Left ventricle myocardium superior (tissue), 1 donor: ENCODE results near the gene SH2D5. TPM values are rescaled to one million over a fixed set of nuclear protein-coding genes. Genes with fewer than 3 reads are reported as not detected.

Experiments
- ATAC-seq: fragments of 200-7000 bp; cut with Tn5 transposase; one replicate; pipeline ENCODE4 v1.9.1; 2020; ENCODE audit warnings: mild to moderate bottlenecking, moderate library complexity
- DNase-seq: peaks from one replicate; pipeline ENCODE4 v3.0.0-alpha.2; 2020
- intact Hi-C: fragments of 100-400 bp; cut with micrococcal nuclease; formaldehyde crosslinking; loops from one replicate; pipeline ENCODE4 v1.11.0; 2022
- long read RNA-seq: library from polyadenylated mRNA; unstranded; transcript quantifications from one replicate; pipeline ENCODE4 v2.0.0, GENCODE V29; 2021
- total RNA-seq: library from RNA; stranded (reverse); fragmentation: NEBNext Ultra II Directional; extraction: Animal tissue kit (Norgen Biotek cat#: 25700); gene quantifications from one replicate; pipeline ENCODE4 v1.2.1, GENCODE V29; 2021
- donor health status: DM: no; HTN: yes; CAD: no; lungs with severe emphysema.

Gene SH2D5
- total RNA-seq = not detected
- long read RNA-seq = 0 reads

DNA sequence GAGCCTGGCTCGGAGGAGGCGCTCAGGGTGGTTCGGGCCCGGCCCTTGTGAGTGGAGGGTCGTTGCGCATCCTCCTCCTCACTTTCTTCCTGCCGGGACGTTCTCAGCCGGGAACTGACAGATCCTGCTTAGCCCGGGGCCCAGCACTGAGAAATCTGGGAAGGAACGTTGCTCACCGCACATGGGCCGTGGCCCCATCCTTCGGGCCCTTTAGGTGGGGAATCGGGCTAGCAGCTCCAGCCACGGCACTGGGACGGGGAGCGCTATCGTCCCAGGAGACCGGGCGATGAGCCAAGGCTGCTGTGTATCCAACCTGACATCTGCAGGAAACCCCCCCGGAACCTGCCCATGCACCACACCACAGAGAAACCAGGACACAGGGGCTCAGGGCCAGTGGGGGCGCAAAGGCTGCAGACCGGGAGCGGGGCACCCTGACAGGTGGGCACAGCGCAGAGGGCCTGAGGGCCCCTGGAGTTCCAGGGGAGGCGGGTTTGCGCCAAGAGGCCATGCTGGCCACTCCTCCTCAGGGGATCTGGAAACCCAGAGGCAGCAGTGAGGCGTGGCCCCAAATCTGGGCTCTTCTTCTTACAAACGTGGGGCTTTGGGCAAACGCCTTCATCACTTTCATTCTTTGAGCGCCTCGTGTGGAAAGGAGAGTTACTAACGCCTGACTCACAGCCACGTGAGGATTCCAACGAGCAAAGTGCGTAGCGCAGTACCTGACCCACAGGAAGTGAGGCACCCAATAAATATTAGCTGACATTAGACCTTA, at the start of gene SH2D5:
Gene SH2D5, minus strand, starts transcription at position 116 of the 772 bp plus-strand sequence. CDS start 4,659 bp downstream, outside the sequence.
- intact Hi-C loops = no loop called here
- peak; percentile 62 for DNase-seq

DNA sequence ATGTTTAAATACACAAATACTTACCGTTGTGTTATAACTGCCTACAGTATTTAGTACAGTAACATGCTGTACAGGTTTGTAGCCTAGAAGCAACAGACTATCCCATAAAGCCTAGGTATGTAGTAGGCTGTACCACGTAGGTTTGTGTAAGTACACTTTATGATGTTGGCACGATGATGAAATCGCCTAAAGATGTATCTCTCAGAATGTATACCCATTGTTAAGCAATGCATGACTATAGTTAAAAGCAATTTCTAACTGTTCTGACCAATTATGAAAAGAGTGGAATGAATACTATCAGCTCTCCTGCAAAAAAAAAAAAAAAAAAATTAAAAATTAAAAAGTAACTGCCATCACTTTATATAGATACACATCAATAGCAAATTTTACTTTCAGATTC, 43.2 kb upstream of the SH2D5 start:
- DNase-seq (no peak), ATAC-seq (no peak)
- intact Hi-C loops = no loop called here

More for the DNA sequence above, at the start of gene SH2D5:
- ATAC-seq = peak; percentile 73

DNA sequence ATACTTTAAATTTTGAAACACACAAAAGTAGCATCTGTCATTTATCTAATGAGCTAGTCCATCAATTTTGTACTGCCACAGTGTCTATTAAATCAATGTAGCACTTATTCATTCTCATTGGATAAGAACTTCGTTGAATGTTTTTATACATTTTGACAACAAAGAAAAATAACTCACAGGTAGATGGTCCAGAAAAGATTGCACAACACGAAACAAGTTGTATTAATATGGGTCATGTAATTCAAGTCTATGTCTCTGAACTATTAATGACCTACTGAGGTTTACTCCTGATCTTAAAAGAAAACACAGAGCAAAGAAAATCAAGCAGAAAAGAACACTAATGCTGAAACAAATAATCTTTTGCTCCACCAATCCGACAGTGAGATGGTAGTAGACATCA, 39.3 kb upstream of the SH2D5 start:
- intact Hi-C loops = no loop called here
- ATAC-seq (no peak), DNase-seq (no peak)

DNA sequence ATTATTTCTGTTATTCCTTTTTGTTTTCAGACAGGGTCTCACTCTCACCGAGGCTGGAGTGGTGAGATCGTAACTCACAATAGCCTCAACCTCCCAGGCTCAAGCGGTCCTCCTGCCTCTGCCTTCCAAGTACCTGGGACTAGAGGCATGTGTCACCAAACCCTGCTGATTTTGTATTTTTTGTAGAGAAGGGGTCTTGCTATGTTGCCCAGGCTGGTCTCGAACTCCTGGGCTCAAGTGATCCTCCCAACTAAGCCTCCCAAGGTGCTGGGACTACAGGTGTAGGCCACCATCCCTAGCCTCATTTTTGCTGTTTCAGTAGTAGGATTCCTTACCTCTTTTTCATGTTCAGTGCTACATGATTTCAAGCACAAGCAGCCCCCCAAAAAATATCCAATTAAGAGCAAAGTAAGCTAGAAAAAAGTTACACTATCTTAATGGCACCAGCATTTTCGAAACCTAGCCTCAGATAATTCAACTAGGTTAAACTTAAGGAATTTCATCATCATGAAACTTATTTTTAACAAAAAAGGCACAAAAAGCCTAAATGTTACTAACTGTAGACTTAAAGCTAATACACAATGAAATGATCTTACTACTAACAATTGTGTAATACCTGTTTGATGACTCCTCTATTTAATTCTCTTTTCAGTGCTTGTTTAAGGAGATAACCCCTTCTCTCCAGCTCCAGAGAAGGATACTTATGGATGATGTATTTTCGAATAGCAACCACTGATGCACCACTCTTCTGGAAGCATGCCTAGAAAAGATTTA, 38.0 kb upstream of the SH2D5 start:
- ATAC-seq = no peak

DNA sequence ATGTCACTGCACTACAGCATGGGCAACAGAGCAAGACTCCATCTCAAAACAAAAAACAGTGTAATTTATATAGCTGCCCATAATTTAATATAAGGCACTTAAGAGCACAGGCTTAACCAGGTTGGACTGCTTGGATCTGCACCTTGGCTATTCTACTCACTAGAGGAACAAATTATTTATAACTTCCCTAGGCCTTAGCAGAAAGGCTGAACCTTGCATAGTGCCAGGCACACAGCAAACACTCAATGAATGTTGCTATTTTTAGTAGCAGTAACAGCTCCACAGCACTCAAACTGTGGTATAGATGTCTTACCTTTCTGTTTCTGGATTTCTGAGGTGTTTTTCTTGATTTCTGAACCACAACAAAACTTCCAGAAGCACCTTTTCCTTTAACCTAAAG, 34.8 kb upstream of the SH2D5 start:
- intact Hi-C loops = no loop called here
- ATAC-seq (peak; percentile 92), DNase-seq (no peak)

More for the DNA sequence above, 38.0 kb upstream of the SH2D5 start:
- no peak for DNase-seq
- intact Hi-C loops = no loop called here

DNA sequence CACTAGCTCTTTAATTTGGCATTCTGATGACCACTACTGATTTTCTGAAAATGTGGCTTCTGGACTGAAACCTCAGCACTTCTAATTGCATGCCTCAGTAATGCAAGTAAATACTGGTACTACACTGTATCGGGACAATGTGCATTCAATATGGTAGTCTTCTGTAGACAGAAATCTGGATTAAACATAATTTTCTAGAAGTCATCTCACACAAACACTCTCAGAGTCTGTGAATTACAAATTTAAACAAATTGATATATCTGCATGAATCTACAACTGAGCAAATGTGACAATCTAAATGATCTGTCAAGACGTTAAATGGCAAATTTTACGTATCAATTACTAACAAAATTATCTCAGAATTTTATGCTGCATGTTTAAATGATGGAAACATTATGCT, 30.9 kb upstream of the SH2D5 start:
- intact Hi-C loops = no loop called here
- no peak for DNase-seq
- no peak for ATAC-seq

DNA sequence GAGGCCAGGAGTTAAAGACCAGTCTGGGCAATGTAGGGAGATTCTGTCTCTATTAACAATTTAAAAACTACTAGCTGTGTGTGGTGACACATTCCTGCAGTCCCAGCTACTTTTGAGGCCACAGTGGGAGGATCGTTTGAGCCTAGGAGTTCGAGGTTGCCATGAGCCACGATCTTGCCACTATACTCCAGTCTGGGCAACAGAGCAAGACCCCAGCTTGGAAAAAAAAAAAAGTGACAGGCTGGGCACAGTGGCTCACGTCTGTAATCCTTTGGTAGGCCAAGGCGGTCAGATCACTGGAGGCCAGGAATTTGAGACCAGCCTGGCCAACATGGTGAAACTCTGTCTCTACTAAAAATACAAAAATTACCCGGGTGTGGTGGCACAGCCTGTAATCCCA, 27.8 kb upstream of the SH2D5 start:
- DNase-seq = no peak
- no peak for ATAC-seq
- intact Hi-C loops = no loop called here

DNA sequence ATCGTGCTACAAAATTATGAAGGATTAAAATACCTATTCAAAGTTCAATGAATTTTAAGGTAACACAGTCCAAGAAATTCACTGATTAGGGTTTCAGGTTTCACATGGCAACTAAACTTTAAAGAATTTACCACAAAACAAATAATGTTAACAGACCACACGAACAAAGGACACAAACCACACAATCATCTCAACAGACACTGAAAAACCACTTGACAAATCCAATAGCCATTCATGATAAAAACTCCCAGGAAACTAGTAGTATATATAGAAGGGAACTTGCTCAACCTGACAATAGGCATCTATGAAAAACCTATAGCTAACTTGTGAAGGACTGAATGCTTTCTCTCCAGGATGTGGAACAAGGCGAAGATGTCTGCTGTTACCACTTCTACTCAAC, 21.1 kb upstream of the SH2D5 start:
- ATAC-seq (no peak), DNase-seq (no peak)
- intact Hi-C loops = no loop called here

DNA sequence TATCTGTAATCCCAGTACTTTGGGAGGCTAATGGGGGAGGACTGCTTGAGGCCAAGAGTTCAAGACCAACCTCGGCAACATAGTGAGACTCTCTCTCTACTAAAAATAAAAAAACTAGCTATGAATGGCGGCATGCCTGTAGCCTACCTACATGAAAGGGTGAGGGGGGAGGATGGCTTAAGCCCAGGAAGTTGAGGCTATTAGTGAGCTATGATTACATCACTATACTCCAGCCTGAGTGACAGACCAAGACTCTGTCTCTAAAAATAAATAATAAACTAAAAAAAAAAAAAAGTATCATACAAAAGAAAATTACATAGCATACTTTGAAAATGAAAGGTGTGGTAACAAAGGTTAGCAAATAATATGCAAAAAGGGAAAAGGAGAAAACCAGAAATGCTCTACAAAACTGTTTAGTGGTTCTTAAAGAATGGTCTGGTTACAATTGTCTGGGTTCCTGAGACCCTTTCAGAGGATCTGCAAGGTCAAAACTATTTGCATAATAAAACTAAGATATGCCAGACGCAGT, 19.0 kb upstream of the SH2D5 start:
- no peak for ATAC-seq
- no peak for DNase-seq
- intact Hi-C loops = no loop called here

DNA sequence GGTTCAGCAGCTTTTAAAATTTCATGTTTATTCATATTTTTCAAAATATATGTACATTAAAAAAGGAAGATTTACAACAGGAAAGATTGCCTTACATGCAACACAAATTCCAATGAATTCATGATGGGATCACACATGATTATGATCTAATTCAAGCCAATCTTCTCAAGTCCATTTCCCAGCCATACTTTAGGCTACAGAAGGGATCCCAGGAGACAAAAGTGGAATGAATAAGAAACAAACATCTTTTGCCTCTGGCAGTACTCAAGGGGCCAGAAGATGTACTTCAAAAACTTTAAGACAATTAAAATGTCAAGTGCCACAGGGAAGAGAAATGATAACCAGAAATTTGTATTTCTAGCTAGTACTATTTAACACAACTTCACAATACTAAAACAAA, 10.2 kb upstream of the SH2D5 start:
- DNase-seq (no peak), ATAC-seq (no peak)
- intact Hi-C loops = loop anchor here (5.0 kb wide), 1 partner anchor 110 kb away; no protein-coding TSS in a partner anchor

DNA sequence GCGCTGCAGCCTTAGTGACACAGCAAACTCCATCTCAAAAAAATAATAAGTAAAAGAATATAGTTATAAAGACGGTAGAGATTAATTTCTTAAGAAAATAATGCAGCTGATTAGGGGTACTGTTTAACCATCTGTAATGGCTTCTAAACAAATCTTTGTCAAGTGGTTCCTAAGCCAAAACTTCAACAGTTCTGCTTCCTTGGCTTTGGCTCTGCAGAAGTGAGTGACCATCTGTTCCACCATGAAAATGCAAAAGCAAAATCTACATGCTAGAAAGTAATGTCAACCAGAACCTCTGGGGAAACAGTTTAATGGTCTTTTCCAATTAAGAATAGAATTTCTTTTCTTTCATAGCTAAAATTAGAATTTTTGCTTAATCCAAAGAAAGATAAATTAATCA, 8.3 kb upstream of the SH2D5 start:
- ATAC-seq (no peak), DNase-seq (no peak)
- intact Hi-C loops = loop anchor here (5.0 kb wide), 1 partner anchor 112 kb away; no protein-coding TSS in a partner anchor

DNA sequence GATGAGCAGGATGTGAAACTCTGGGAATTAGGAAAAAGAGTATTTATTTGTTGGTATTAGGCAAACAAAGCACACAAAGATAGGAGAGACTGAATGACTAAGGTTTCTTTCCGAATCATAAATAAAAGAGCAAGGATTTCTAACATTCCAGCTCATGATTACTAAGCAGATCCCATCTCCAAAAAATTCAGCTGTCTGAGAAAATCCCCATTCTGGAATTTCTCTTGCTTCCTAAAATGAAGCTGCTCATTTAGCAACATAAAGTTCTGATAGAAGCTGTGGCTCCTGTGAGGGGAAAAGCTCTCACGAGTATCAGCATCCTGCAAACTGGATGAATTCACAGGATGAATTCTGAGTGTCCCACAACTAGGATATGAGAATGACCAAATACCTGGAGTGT, 6.7 kb upstream of the SH2D5 start:
- ATAC-seq = no peak
- DNase-seq = no peak
- intact Hi-C loops = no loop called here

DNA sequence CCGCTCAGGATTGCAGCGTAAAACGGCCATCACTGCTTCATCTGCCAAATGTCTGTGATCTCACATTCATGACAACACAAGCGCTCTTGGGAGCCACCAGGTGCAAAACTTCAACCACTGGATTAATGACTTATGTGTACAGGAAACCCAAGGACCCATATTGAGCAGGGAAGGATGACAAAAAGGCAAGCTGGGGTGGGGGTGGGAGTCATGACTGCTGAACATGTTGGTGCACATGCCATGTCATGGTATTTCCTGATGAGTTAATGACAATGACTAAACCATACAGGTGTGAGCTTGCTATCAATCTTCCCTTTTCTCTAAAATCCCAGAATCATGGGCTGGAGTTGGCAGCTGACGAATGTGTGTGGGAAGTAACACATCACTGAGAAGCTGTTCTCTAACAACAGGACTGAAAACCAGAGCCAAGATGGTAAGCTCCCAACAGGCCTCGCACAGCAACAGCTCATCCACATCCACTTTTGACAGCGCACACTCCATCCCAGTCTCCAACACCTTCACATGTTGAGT, 3.1 kb upstream of the SH2D5 start:
- intact Hi-C loops = no loop called here
- DNase-seq (no peak), ATAC-seq (no peak)

DNA sequence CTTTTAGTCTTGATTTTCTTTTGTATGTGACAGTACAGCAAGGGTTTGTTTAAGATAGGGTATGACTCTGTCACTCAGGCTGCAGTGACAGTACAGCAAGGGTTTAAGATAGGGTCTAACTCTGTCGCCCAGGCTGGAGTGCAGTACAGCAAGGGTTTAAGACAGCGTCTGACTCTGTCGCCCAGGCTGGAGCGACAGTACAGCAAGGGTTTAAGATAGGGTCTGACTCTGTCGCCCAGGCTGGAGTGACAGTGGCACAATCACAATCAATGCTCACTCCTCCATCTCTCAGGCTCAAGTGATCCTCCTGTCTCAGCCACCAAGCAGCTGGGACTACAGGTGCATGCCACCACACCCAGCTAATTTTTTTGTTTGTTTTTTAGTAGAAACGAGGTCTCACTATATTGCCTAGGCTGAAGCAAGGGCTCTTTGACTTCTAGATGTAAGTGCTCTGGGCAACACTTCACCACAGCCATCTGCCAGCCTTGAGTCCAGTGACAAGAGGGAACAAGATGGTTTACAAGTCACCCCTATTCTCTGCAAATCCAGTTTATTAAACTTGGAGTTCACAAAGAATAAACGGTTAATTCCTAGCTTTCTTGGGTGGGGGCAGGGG, 965 bp upstream of the SH2D5 start:
- intact Hi-C loops = no loop called here
- DNase-seq (no peak), ATAC-seq (peak; percentile 11)

DNA sequence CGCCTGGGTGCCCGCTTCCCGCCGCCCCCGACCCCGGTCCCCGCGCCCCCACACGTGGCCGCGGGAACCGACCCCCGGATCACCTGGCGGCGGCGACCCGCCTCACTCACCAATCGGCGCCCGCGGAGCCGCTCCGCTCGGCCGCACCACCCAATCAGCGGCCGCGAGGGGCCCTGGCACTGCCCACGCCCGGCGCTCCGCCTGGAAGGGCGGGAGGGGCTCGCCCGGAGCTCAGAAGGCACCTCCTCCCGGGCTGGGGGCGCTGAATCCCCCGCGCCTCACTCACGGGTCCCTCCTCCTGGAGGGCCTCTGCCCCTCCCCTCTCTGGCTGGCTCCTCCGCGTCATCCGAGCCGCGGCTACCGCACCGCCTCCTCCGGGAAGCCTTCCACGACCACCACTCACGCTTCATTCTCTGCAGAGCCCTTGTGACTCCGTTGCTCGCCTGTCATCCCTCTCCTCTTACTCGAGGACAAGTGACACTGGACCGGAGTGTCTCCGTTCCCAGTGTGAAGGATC, 374 bp downstream of the SH2D5 start:
- peak; percentile 90 for ATAC-seq
- peak; percentile 77 for DNase-seq
- intact Hi-C loops = no loop called here

DNA sequence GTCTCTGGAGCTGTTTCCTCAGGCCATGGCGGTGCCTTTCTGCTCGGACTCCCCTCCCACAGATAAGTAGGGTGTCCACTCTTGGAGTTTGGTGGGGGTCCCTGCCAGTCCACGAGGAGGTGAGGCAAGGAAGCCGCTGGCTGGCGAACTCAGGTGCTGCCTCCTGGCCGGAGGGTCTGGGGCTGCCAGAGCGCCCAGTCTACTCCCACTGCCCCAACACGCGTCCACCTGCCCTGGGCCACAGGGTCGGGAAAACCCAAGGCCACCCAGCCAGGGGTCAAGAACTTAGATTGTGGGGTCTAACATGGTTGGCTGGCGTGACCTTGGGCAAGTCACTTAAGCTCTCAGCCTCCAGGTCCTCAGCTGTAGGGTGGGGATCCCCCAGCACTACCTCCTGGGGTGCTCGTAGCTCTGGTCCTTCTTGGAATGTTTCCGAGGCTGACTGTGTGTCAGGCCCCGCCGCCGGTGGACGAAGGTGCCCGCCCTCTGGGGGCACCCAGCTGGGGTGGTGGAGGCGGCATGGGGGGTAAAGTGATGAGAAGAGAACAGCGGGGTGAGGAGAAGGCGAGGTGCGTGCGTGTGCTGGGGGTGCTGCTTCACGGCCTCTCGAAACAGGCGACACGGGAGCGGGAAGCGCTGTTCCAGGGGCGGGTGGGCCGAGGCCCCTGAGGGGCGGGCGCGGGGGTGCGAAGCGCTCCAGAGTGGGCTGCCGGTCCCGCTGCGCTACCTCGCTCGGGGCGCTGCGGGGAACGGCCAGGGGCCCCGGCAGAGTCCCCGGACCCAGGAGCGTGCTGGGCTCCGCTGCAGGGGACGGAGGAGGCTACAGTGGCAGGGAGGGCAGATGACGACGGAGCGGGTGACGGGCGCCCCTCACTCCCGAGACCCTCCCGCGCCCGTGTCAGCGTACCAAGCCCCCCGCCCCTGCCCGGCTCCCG, 1.2 kb downstream of the SH2D5 start:
- DNase-seq = peak; percentile 26
- intact Hi-C loops = no loop called here
- ATAC-seq = no peak

DNA sequence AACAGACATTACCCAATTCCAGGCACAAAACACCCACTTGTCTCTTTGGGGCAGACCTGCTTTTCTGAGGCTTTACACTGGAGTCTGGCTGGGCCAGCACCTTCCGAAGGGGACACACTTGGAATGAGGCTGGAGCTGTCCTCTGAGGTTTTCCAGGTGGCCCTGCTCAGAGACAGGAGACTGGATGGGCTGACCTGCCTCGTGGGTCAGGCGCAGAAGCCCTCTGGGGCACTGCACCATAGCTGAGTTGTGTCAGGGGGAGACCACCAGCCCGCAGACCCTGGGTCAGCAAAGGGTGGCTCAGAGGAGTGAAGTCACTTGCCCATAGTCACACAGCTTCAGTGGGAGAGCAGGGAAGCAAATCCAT, 1.8 kb downstream of the SH2D5 start:
- intact Hi-C loops = no loop called here
- ATAC-seq (no peak), DNase-seq (no peak)

DNA sequence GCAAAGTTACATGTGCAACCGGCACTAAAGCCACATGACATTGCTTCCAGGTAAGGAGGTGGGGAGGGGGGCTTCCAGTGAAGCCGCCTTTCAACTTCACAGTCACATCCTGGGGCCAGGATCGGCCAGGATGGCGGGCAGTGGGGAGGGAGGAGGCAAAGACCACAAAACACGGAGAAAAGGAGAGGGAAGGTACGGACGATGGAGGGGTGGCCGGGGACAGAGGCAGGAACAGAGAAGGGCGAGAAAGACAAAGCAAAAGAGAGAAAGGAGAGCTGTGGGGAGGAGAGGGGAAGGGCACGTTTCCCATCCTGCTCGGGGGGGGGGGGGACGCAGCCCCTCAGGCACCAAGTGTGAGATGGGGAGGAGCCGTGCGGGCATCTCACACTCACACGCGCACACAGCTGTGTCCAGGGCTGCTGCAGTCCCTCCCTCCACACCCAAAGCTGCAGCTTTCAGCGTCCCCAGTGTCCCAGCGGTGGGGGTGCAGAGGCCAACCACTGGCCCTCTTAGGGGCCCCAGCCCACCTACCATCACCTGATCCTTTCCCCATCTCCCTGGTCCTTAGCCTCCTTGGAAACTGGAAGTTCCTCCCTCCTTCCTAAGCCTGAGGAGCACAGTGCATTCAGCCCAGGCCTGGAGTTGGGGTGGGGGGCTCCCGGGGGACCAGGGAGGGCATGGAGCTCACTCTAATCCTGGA, 2.4 kb downstream of the SH2D5 start:
- intact Hi-C loops = no loop called here
- ATAC-seq (no peak), DNase-seq (peak; percentile 17)
